HG02970 (cell line): ENCODE measurements around the gene TENM4.

Experiments
- ATAC-seq: cut with Tn5 transposase; IDR thresholded peaks from one replicate; pipeline ENCODE4 v1.9.1; 2021; ENCODE audit warnings: mild to moderate bottlenecking, moderate library complexity, moderate number of reproducible peaks; ENCODE audit not compliant: unreplicated experiment, low FRiP score

The TENM4 gene

GRCh38 chr11:79440571-79441460 lies at the start of gene TENM4:
TSS of gene TENM4 (minus strand) at chr11:79441030. CDS start at chr11:79069944, 371,086 bp downstream.
- ATAC-seq = no peak

DNA sequence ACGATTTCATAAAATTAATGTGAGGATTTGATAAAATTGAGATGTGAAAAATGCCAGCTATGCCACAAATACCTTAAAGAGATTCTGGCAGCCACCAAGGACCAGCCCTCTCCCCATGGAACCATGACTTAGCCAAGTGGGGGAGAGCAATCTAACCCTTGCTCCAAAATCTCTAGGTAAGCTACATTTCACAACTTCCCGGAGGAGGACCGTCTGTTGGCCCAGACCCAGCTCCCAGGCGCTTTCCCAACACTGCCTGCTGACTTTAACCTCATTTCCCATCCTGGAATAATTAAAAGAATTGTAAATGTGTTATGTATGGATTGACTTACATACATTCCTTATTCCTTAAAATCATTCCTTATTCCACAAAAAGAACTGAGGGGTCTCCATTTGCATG lies 47.5 kb upstream of the TENM4 start:
- no peak for ATAC-seq

DNA sequence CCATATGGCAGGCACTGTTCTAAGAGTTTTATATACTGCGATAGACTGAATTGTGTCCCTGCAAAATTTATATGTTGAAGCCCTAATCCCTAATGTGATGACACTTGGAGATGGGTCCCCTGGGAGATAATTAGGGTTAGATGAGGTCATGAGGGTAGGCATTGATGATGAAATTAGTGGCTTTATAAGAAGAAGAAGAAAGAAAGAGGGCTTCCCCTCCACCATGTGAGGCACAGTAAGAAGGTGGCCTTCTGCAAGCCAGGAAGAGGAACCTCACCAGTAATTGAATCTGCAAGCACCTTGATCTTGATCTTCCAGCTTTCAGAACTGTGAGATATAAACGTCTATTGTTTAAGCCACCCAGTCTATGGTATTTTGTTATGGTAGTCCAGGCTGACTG lies 46.6 kb upstream of the TENM4 start:
- no peak for ATAC-seq

- no peak for ATAC-seq
Measured at GRCh38 chr11:79486242-79486984, 45.6 kb upstream of the TENM4 start.

GRCh38 chr11:79485694-79486093 lies 44.9 kb upstream of the TENM4 start:
- ATAC-seq = no peak

DNA sequence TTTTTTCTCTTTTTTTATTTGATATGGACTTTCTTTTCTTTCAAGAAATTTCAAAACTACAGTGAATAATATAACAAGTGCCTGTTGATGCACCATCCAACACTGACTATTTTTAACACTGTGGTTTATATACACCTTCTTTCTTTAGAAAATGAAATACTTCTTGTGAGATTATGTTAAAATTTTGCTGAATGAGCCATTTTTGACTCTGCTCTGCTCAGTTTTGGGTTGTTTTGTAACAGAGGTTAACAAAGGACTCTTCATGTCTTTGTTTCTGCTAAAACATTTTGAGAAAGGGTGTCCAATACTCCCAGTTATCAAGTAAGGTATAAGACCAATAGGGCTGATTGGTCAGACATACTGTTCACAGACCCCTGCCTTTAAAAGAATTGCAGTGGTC lies 44.0 kb upstream of the TENM4 start:
- ATAC-seq = no peak

GRCh38 chr11:79482800-79483199 lies 42.0 kb upstream of the TENM4 start:
- ATAC-seq = peak; percentile 64

DNA sequence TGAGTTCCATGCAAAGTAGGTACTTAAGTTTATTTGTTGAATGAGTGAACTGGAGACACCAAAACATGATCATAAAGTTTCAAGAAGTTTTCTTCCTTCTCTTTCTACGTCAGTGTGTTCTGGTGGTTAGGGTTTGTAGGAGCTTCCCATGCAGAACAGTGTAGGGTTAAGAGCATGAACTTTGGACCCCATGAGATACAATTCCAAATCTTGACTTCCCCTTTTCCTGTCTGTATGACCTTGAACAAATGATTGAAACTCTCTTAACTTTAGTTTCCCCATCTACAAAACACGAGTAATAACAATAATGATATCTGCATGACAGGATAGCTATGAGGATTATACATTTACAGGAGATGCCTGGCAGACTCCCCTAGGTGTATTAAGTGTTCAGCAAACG lies 41.0 kb upstream of the TENM4 start:
- ATAC-seq = no peak

DNA sequence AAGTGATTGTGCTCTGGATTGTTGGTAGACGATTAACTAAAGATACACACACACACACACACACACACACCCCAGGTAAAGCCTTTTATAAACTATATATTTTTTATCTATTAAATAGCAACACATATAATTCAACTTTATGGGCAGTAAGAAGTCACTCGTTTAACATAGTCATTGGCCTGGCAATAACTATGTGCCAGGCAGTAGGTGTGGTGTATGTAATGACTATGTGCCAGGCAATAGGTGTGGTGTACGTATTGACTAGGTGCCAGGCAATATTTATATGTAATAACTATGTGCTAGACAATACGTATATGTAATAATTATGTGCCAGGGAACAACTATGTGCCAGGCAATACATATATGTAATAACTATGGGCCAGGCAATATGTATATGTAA lies 40.0 kb upstream of the TENM4 start:
- no peak for ATAC-seq

- no peak for ATAC-seq
Measured at GRCh38 chr11:79472819-79473529, 32.1 kb upstream of the TENM4 start.

DNA sequence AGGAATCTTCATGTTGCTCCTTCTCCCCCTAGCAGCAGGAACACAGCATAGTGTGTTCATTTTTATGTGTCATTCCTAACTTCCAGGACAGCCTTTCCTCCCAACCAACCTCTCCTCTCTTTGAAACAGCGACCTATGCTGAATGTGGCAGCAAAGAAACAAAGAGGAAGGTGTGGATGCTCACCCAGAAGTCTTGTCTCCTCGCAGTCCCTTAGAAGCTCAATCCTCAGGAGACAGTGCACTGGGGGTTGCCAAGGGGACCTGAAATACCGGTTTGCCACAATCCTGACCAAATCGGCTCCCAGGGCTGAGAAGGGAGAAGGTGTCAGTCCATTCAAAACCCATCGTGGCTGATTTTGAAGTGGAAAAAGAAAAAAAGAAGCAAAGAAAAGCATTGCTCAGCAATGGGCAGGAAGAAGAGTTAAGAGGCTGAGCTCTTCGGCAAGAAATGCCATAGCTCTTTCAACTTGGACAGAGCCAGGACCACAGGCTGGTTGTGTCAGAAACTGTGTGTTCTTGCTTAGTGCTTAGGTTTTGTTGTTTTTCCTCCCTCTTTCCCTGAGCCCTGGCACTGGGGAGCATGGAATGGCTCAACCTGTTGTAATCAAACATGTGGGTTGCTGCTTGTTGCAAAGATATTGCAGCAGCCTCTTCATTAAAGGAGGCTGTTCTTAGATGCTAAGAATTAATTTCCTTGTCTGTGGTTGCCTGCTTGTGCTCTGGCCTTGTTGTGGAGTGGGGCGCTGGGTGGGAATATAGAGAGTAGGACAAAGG lies 30.4 kb upstream of the TENM4 start:
- ATAC-seq = no peak

DNA sequence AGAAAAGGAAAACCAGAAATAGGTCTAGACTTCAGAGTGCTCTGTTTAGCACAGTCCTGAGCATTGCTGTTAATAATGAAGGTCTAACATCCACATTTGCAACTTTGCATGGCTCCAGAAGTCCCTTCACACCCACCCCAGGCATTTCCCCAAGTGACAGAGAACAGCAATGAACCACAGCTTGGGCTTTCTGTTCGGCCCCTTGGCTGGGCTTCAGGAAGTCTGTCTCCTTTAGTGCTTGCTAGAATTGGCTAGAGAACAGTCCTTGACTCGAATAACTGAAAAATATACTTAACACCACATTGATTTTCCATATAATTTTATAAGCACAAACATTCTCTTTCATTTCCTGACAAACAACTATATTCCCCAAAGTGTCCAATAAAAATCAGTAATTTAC lies 29.3 kb upstream of the TENM4 start:
- no peak for ATAC-seq

DNA sequence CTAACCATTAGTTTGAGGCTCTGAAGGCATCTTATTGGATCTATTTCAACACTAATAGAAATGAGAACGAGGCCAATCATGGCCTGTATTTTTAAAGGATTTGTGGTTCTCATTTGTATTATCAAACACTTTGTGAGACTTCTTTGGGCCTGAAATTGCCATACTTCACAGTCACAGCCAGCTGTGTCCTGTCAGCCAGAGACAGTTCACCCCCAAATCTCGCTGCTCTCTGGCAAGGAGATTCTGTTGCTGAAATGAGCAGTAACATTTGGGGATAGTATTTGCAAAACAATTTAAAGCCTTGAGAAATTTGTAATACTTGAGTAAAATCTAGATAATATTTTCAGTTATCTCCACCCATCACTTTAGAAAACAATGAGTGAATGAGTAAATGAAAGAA lies 26.9 kb upstream of the TENM4 start:
- no peak for ATAC-seq

DNA sequence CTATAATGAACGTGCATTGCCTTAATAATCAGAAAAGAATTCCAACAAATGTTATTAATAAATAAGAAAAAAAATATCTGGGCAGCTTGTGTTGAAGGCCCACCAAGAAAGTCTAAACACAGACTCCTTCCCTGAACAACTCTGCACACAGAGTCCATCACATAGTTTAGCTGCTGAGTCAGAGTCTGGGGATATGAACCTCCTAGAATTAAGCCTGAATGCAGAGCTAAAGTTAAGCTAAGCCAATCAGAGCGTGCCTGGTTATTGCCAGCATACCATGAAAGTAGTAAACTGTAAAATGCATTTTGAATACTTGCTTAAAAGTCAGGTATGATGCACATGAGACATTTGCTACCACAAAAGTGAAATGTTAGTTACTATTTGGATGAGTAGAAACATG lies 25.6 kb upstream of the TENM4 start:
- no peak for ATAC-seq

GRCh38 chr11:79465160-79465559 lies 24.3 kb upstream of the TENM4 start:
- no peak for ATAC-seq

DNA sequence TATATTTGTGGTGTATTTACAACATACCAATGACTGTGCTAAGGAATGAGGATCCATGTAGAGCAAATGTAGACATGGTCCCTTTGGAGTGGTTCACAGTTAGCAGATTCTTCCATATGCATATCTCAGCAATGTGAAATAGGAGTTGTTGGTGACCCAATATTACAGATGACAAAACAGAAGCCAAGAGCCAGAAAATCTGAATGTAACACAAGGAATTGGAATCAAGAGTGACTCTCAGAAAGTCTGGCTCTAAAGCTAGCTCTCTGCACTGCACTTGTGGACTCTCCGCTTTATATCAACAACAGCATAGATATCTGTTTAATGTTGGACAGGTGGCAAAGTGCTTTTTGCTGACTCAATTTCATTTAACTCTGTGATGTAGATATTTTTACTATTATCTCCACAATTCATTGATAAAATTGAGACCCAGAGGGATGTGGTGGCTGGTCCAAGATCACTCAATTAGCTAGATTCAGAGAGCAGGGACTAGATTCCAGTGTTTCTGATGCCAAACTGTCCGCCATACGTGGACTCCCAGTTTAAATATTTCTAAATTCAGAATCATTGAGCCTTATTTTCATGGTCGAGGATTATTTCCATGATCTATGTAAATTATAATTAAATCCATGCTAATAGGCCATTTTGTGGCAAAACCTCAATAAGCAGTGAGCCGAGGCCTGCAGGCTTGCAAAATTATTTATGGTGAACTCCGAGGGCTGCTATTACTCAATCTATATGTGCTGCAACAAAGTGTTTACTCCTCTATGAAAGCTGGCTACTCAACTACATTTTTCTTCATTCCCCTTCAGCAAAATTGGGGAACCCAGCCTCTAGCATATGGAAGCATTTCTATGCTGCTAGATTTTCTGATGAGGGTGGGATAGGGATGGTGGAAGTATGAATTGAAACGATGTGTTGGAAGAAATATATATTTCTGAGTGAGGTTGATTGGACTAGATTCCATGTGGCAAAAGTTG lies 21.1 kb upstream of the TENM4 start:
- ATAC-seq = no peak

- ATAC-seq = no peak
Measured at GRCh38 chr11:79461144-79461543, 20.3 kb upstream of the TENM4 start.

GRCh38 chr11:79458709-79459108 lies 17.9 kb upstream of the TENM4 start:
- no peak for ATAC-seq

GRCh38 chr11:79456501-79456900 lies 15.7 kb upstream of the TENM4 start:
- ATAC-seq = no peak
